ENCODE data around the gene SEC62. TPM values are rescaled to one million over a fixed set of nuclear protein-coding genes. Genes with fewer than 3 reads are reported as not detected.
A peak's percentile ranks its signal among the peaks of the same experiment; 100 is the strongest.

Gene SEC62
- polyA plus RNA-seq, 3 donors: 15.6 to 117 (median 95.2) TPM

- H3K4me3 ChIP-seq (replicated peaks in 1 of 3; ENCODE audit: low read depth in 2 of 3, low read length in 3 of 3): no peak overlapping the region
Measured at GRCh38 chr3:169940470-169941181, 26.0 kb upstream of the SEC62 start.

GRCh38 chr3:169945313-169945712, 21.3 kb upstream of the SEC62 start:
- H3K4me3 ChIP-seq (replicated peaks in 1 of 3; ENCODE audit: low read depth in 2 of 3, low read length in 3 of 3): peak overlapping the region in 1 of 3 experiments; percentile 28
- no peak overlapping the region for H2AFZ ChIP-seq (ENCODE audit: insufficient read depth, low read depth, low read length, poor library complexity, severe bottlenecking)
- no peaks in the 10 kb centered on the region for H3K9me3 Mint-ChIP-seq
- 0% methylated on average over 7 of the region's 7 CpGs for WGBS (ENCODE audit: insufficient coverage)
- H3K4me3 Mint-ChIP-seq: peak overlapping the region in 1 of 2 donors; percentile 72
- H3K36me3 ChIP-seq (replicated peaks in 1 of 2; ENCODE audit: control insufficient read depth in 1 of 2, insufficient read depth in 2 of 2, low read length in 2 of 2): no peaks in the 10 kb centered on the region
- intact Hi-C loops (cut with micrococcal nuclease): no loop called here
- H3K4me1 Mint-ChIP-seq: peaks cover 22% of the 10 kb centered on the region
- H3K27me3 ChIP-seq (ENCODE audit: control insufficient read depth in 2 of 2, insufficient read depth in 2 of 2, low read length in 2 of 2): no peaks in the 10 kb centered on the region
- TF ChIP-seq CTCF (IDR thresholded peaks at IDR 0.05): no peak
- H3K4me1 ChIP-seq (ENCODE audit: control insufficient read depth in 1 of 2, insufficient read depth in 2 of 2, low read length in 2 of 2): peaks cover 21 to 23% of the 10 kb centered on the region in 2 donors
- H3K4me2 ChIP-seq (replicated peaks; ENCODE audit: extremely low read depth, low read length, poor library complexity, severe bottlenecking): peak overlapping the region; percentile 30
- peak; percentile 96 to 99 (median 97) for DNase-seq
- peak overlapping the region; percentile 62 to 92 for H3K27ac ChIP-seq (ENCODE audit: low read depth in 1 of 2, low read length in 2 of 2)
- H3K9me3 ChIP-seq (replicated peaks in 1 of 2; ENCODE audit: control insufficient read depth in 1 of 2, insufficient read depth in 1 of 2, low read length in 2 of 2): no peaks in the 10 kb centered on the region
- peaks cover 0 to 2% (median 0%) of the 10 kb centered on the region in 3 donors for H3K27me3 Mint-ChIP-seq (ENCODE audit: low read depth in 3 of 3)
- no peaks in the 10 kb centered on the region for H3K36me3 Mint-ChIP-seq
- no peaks in the 10 kb centered on the region for H3K79me2 ChIP-seq (ENCODE audit: insufficient read depth, low read length)
- no peaks in the 10 kb centered on the region for H4K20me1 ChIP-seq (ENCODE audit: insufficient read depth, low read length)
- peak overlapping the region; percentile 41 for H3K9ac ChIP-seq (ENCODE audit: insufficient read depth, low read length, poor library complexity, severe bottlenecking)
- H3K27ac Mint-ChIP-seq: peak overlapping the region; percentile 87 to 97 (median 95)

More at GRCh38 chr3:169940470-169941181, 26.0 kb upstream of the SEC62 start:
- peaks cover 24% of the 10 kb centered on the region for H3K4me1 Mint-ChIP-seq
- Histone ChIP-seq H2AFZ (ENCODE audit: insufficient read depth, low read depth, low read length, poor library complexity, severe bottlenecking) (no peak overlapping the region), H3K27ac (ENCODE audit: low read depth in 1 of 2, low read length in 2 of 2) (no peak overlapping the region), H3K9me3 (replicated peaks in 1 of 2; ENCODE audit: control insufficient read depth in 1 of 2, insufficient read depth in 1 of 2, low read length in 2 of 2) (no peaks in the 10 kb centered on the region), H3K27me3 (ENCODE audit: control insufficient read depth in 2 of 2, insufficient read depth in 2 of 2, low read length in 2 of 2) (no peaks in the 10 kb centered on the region), H3K9ac (ENCODE audit: insufficient read depth, low read length, poor library complexity, severe bottlenecking) (no peak overlapping the region), H3K79me2 (ENCODE audit: insufficient read depth, low read length) (no peaks in the 10 kb centered on the region), H3K4me1 (ENCODE audit: control insufficient read depth in 1 of 2, insufficient read depth in 2 of 2, low read length in 2 of 2) (peaks cover 19 to 20% of the 10 kb centered on the region in 2 donors), H3K4me2 (replicated peaks; ENCODE audit: extremely low read depth, low read length, poor library complexity, severe bottlenecking) (no peak overlapping the region), H3K36me3 (replicated peaks in 1 of 2; ENCODE audit: control insufficient read depth in 1 of 2, insufficient read depth in 2 of 2, low read length in 2 of 2) (no peaks in the 10 kb centered on the region), H4K20me1 (ENCODE audit: insufficient read depth, low read length) (no peaks in the 10 kb centered on the region)
- H3K4me3 Mint-ChIP-seq: no peak overlapping the region
- WGBS (ENCODE audit: insufficient coverage): 100% methylated on average over 1 of the region's 6 CpGs
- peaks cover 0 to 4% (median 2%) of the 10 kb centered on the region in 3 donors for H3K27me3 Mint-ChIP-seq (ENCODE audit: low read depth in 3 of 3)
- H3K36me3 Mint-ChIP-seq: no peaks in the 10 kb centered on the region
- peak in 2 of 3 donors; percentile 21 to 24 for DNase-seq
- peaks cover 0 to 1% (median 0%) of the 10 kb centered on the region in 7 donors for H3K9me3 Mint-ChIP-seq
- no peak overlapping the region for H3K27ac Mint-ChIP-seq
- intact Hi-C loops (cut with micrococcal nuclease): no loop called here
- TF ChIP-seq CTCF (IDR thresholded peaks at IDR 0.05): no peak

All from CD14-positive monocyte (primary cell).